NCI-H82 treated with DMSO at 0.1 percent for 48 hours (cell line): ENCODE data around the gene IL4I1.
A peak's percentile ranks its signal among the peaks of the same experiment; 100 is the strongest.
"Not testable (repeated sequence)": the region's sequence is repeated elsewhere in the genome, so short reads cannot be mapped to it uniquely, and the experiment has no call there.

Source experiments
- DNase-seq: peaks from one replicate; lab custom pipeline; 2025; ENCODE audit not compliant: unreplicated experiment; lab: John Stamatoyannopoulos, UW

The IL4I1 gene

GRCh38 chr19:49896863-49897621 is at the start of gene IL4I1:
TSS of gene IL4I1 (minus strand) at chr19:49896887. CDS start at chr19:49896160, 727 bp downstream.
- no peak for DNase-seq

GRCh38 chr19:49946415-49946814 is 49.7 kb upstream of the IL4I1 start:
- no peak for DNase-seq

- not testable (repeated sequence) for DNase-seq
Observed at GRCh38 chr19:49944567-49944966, 47.9 kb upstream of the IL4I1 start.

GRCh38 chr19:49940482-49940791 is 43.8 kb upstream of the IL4I1 start:
- no peak for DNase-seq

- DNase-seq, result no peak
Observed at GRCh38 chr19:49939721-49940481, 43.2 kb upstream of the IL4I1 start.

GRCh38 chr19:49938662-49939061 is 42.0 kb upstream of the IL4I1 start:
- DNase-seq, result no peak

GRCh38 chr19:49937750-49938381 is 41.2 kb upstream of the IL4I1 start:
- peak; percentile 46 for DNase-seq

GRCh38 chr19:49936549-49936948 is 39.9 kb upstream of the IL4I1 start:
- DNase-seq, result no peak

- DNase-seq, result no peak
Observed at GRCh38 chr19:49933643-49934042, 37.0 kb upstream of the IL4I1 start.

- no peak for DNase-seq
Observed at GRCh38 chr19:49932731-49933131, 36.0 kb upstream of the IL4I1 start.

GRCh38 chr19:49932041-49932451 is 35.4 kb upstream of the IL4I1 start:
- DNase-seq, result no peak

- DNase-seq, result no peak
Observed at GRCh38 chr19:49931293-49932040, 34.8 kb upstream of the IL4I1 start.

GRCh38 chr19:49930483-49931011 is 33.9 kb upstream of the IL4I1 start:
- no peak for DNase-seq

GRCh38 chr19:49929611-49930482 is 33.2 kb upstream of the IL4I1 start:
- DNase-seq, result peak; percentile 94

- peak; percentile 84 for DNase-seq
Observed at GRCh38 chr19:49929121-49929610, 32.5 kb upstream of the IL4I1 start, which contains the start of the genes ATF5 and NUP62. TSS of gene ATF5 (plus strand) at chr19:49929205. CDS start at chr19:49930851, 1,646 bp downstream. TSS of gene NUP62 (minus strand) at chr19:49929504. CDS start at chr19:49909807, 19,697 bp downstream.

GRCh38 chr19:49927526-49928264 is 31.0 kb upstream of the IL4I1 start:
- no peak for DNase-seq

- no peak for DNase-seq
Observed at GRCh38 chr19:49926515-49926914, 29.8 kb upstream of the IL4I1 start.

GRCh38 chr19:49925486-49925885 is 28.8 kb upstream of the IL4I1 start:
- no peak for DNase-seq

- not testable (repeated sequence) for DNase-seq
Observed at GRCh38 chr19:49924881-49925210, 28.2 kb upstream of the IL4I1 start.
